Epithelial cell of esophagus (primary cell): ENCODE results near the gene GRK5.

Experiments used
- DNase-seq: peaks from one replicate; pipeline ENCODE4 v3.0.0; 2010; ENCODE audit warnings: low read depth
- H3K4me3 ChIP-seq: 2 replicates; pipeline ENCODE4 v1.5.1; 2011; ENCODE audit warnings: mild to moderate bottlenecking, low read length, control low read depth
- TF ChIP-seq, protein P1 (sequence below): IDR thresholded peaks from 2 replicates; pipeline ENCODE4 v1.5.1; 2011; ENCODE audit warnings: low read depth, mild to moderate bottlenecking, low read length, control low read depth, inconsistent platforms; ENCODE audit not compliant: insufficient read depth; ENCODE audit errors: missing control alignments

GRK5 gene

GRCh38 chr10:119308551-119309422 is 101.4 kb downstream of the GRK5 start:
- no peak for DNase-seq
- TF ChIP-seq, protein P1, sequence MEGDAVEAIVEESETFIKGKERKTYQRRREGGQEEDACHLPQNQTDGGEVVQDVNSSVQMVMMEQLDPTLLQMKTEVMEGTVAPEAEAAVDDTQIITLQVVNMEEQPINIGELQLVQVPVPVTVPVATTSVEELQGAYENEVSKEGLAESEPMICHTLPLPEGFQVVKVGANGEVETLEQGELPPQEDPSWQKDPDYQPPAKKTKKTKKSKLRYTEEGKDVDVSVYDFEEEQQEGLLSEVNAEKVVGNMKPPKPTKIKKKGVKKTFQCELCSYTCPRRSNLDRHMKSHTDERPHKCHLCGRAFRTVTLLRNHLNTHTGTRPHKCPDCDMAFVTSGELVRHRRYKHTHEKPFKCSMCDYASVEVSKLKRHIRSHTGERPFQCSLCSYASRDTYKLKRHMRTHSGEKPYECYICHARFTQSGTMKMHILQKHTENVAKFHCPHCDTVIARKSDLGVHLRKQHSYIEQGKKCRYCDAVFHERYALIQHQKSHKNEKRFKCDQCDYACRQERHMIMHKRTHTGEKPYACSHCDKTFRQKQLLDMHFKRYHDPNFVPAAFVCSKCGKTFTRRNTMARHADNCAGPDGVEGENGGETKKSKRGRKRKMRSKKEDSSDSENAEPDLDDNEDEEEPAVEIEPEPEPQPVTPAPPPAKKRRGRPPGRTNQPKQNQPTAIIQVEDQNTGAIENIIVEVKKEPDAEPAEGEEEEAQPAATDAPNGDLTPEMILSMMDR = no peak
- H3K4me3 ChIP-seq = no peak overlapping the region

DNA sequence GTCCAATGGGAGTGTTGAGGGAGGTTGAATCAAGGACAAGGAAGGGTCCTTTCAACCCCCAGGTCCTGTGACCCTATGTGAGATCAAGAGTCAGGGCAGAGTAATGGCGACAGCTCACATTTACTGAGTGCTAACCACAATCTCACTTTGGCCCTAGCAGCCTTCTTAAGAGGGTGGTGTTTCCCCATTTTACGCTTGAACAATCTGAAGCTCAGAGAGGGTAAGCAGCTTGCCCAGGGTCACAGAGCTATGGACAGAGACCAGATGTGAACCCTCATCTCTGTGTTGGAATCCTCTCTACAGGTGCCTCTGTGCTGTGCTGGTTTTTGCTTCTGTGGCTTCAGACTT is 102.0 kb downstream of the GRK5 start:
- TF ChIP-seq, protein P1 = no peak
- DNase-seq = no peak
- H3K4me3 ChIP-seq = no peak overlapping the region

- H3K4me3 ChIP-seq = no peak overlapping the region
- no peak for DNase-seq
- TF ChIP-seq, protein P1 = no peak
Observed at GRCh38 chr10:119310806-119311205, 103.4 kb downstream of the GRK5 start.

- H3K4me3 ChIP-seq = no peak overlapping the region
- no peak for DNase-seq
- TF ChIP-seq, protein P1 = no peak
Observed at GRCh38 chr10:119312241-119312640, 104.9 kb downstream of the GRK5 start.

DNA sequence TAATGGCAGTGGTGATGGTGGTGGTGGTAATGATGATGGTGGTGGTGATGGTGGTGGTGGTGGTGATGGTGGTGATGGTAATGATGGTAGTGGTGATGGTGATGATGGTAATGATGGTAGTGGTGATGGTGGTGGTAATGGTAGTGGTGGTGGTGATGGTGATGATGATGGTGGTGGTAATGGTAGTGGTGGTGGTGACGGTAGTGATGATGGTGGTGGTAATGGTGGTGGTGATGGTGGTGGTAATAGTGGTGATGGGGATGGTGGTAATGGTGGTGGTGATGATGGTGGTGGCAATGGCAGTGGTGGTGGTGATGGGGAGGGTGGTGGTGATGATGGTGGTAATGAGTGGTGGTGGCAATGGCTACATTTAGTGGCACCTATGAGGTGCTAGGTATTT is 105.7 kb downstream of the GRK5 start:
- TF ChIP-seq, protein P1 = no peak
- no peak overlapping the region for H3K4me3 ChIP-seq
- no peak for DNase-seq

DNA sequence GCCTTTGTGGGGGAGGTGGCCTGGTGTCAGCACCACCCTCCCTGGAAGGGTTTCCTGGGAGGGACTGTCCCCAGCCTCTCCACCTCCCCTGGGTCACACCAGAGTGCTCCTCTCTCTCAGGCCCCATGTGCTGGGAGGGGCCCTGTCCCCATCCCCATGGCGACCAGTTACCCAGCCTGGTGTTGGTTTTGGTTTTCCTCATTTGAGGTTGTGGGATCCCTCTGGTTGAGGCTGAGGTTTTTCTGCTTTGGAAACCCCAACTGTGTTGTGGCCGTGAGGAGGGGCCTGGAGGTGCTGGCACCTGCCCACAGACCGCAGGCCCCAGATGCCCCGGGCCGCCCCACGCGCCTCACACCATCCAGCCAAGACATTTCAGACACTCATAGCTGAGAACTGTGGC is 106.3 kb downstream of the GRK5 start:
- no peak for DNase-seq
- TF ChIP-seq, protein P1 = no peak

DNA sequence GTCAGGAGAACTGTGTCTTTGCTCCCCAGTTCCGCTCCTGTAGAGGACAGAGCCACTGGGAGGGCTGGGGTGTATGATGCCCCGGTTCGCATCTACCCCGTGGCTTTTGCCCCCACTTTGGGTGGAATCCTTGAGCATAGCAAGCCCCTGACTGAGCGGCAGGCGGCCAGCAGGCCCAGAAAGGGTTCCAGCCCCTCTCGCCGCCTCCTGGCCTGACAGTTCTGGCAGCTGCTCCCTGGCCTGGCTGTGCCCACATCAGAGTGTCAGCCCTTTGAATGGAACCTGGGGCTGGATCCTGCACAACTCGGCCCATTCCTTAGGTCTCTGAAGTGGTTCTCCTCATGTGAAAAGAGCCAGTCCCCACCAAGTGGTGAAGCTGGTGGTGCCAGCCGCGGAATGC is 106.7 kb downstream of the GRK5 start:
- no peak for DNase-seq
- TF ChIP-seq, protein P1 = no peak

More for the DNA sequence above, 106.3 kb downstream of the GRK5 start:
- H3K4me3 ChIP-seq = no peak overlapping the region

More for the DNA sequence above, 106.7 kb downstream of the GRK5 start:
- no peak overlapping the region for H3K4me3 ChIP-seq
